ENCODE results near the gene FARSA. TPM values are rescaled to one million over a fixed set of nuclear protein-coding genes. Genes with fewer than 3 reads are reported as not detected.

Gene FARSA
- 48.0 and 52.2 TPM in 2 replicates for total RNA-seq

DNA sequence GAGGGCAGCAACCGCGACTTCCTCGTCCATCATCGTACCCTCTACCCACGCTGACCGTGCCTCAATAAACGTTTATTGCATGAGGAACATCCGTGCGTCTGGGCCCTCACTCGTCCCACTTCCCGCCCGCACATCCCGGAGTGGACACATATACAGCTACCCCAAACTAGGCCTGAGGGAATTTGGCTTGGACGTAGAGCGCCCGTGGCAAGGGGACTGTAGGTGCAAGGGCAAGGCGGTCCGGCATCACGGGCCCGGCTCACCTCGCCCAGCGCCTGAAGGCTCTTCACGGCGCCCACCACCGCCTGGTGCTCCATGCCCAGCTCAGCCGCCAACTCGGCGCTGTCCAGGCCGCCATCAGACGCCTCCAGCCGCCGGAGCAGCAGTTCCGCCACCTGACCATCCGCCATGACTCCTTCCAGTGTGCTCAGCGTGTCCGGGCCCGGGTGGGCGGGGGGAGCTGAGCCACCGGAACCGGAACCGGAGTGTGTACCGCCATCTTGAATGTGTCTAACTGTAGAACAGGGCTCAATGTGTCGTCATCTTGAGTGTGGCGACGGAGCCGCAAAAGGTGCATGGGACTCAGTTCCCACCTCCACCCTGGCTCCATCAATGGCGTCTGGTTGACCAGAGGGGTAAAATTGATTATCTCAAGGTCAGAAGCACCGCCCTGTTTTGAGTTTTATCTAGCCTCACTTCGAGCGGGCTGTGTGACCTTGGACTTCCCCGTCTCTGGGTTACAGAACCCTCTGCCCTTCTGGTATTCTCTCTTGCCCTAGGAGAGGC, at the start of gene FARSA:
FARSA (minus strand) TSS at position 425 of the 786 bp plus-strand sequence; CDS start at position 410, 15 bp downstream.

DNA sequence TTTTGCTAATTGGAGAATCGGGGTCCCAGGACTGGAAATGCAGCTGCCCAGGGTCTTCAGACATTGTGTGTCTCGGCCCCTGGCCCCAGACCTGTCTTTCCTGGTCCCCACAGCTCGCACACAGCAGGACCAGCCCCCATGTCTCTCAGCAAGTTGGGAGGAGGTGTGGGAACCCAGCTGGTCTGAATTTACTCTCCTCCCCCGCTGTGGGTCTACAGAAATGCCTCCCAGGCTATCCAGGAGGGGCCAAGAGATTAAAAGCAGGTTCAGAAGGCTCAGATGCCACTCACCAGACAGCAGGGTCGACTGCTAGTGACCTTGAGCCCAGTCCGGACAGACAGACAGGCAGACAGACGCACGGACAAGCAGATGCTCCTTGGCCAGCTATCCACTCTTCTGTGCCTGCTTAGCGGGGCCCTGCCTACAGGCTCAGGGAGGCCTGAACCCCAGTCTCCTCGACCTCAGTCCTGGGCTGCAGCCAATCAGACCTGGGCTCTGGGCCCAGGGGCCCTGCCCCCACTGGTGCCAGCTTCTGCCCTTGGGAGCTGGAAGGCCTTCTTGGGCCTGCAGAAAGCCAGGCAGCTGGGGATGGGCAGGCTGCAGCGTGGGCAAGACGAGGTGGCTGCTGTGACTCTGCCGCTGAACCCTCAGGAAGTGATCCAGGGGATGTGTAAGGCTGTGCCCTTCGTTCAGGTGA, 35.9 kb upstream of the FARSA start, which contains the start of gene DAND5:
DAND5 (plus strand) TSS at position 285 of the 697 bp plus-strand sequence; CDS start at position 370, 85 bp downstream.

DNA sequence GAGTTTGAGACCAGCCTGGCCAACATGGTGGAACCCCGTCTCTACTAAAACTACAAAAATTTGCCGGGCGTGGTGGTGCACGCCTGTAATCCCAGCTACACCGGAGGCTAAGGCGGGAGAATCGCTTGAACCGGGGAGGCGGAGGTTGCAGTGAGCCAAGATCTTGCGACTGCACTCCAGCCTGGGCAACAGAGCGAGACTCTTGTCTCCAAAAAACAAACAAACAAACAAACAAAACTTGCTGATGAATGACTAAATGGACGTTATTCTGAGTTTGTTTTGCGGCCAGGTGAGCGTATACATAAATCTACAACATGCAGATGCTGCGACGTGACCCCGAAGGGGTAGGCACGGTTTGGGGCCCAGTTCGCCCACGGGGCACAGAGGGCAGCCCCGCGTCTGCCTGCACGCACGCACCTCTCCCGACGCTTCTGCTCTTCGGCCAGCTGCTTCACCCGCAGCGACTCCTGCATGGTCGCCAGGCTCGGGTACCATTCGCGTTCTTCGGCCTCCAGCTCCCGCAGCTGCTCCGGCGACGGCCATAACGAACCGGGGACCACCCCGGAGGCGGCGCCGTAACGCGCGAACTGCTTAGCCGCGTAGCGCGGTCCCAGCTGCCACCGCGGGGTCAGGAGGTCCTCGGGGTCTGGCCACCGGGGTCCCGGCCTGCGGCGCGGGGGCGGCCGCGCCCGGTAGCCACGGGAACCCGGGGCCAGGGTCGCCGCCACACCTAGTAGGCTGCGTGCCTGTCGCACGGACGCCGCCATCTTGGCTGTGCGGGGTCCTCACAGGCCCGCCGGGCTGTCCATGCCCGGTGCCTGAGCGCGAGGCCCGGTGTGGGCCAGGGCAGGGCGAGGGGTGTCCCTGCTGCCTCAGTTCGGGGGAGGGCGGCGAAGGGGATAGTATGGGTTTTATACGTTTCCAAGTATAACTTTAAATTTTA, 23.2 kb upstream of the FARSA start, which contains the start of gene GADD45GIP1:
GADD45GIP1 (minus strand) TSS at position 778 of the 943 bp plus-strand sequence; CDS start at position 767, 11 bp downstream.

DNA sequence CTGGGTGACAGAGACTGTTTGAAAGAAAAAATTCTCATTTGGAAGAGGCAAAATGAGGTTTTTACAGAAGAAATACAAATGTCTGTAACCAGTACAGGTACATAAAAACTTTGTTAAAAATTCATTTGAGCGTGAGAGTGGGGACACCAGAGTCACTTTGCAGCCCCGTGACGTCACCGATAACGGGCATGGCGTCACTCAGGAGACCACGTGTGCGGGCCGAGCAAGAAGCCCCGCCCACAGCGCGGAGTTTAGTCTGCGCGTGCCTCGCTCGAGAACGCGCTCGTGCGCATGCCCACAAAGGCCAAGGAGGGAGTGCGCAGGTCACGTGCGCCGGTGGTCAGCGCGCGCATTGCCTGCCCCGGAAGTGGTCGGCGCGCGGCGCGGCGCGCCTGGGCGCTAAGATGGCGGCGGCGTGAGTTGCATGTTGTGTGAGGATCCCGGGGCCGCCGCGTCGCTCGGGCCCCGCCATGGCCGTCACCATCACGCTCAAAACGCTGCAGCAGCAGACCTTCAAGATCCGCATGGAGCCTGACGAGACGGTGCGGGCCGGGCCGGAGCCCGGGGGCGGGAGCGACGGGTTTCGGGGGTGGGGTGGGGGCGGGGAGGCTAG, 12.1 kb upstream of the FARSA start, which contains the start of gene RAD23A:
RAD23A (plus strand) TSS at position 384 of the 613 bp plus-strand sequence; CDS start at position 471, 87 bp downstream.

DNA sequence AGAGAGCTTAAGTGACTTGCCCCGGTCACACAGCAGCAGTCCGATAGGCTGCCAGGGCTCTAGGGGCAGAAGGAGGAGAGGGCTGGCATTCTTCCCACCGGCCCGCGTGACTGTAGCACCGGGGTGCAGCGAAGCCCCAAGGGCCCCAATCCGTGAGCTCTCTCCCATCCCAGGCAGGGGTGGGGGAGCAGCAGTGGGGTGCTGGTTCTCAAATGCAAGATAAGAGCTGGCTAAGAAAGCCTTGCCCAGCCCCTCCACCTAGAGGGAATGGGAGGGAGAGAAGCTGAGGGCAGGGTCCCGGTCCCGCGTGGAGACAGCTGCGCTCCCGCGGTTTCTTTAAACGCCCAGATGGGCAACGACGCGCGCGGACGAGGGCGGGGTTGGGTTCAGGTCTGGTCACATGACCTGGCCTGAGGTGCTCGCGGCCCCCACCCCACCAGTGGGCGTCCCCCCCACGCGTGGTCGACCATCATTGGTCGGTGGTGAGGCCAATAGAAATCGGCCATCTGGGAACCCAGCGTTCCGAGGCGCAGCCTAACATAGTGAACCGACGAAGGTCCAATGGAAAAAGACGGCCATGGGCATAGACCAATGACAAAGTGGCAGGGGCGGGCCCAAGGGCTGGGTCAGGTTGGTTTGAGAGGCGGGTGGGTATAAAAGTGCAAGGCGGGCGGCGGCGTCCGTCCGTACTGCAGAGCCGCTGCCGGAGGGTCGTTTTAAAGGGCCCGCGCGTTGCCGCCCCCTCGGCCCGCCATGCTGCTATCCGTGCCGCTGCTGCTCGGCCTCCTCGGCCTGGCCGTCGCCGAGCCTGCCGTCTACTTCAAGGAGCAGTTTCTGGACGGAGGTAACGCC, 4.6 kb upstream of the FARSA start, which contains the start of gene CALR:
CALR (plus strand) TSS at position 683 of the 852 bp plus-strand sequence; CDS start at position 754, 71 bp downstream.

DNA sequence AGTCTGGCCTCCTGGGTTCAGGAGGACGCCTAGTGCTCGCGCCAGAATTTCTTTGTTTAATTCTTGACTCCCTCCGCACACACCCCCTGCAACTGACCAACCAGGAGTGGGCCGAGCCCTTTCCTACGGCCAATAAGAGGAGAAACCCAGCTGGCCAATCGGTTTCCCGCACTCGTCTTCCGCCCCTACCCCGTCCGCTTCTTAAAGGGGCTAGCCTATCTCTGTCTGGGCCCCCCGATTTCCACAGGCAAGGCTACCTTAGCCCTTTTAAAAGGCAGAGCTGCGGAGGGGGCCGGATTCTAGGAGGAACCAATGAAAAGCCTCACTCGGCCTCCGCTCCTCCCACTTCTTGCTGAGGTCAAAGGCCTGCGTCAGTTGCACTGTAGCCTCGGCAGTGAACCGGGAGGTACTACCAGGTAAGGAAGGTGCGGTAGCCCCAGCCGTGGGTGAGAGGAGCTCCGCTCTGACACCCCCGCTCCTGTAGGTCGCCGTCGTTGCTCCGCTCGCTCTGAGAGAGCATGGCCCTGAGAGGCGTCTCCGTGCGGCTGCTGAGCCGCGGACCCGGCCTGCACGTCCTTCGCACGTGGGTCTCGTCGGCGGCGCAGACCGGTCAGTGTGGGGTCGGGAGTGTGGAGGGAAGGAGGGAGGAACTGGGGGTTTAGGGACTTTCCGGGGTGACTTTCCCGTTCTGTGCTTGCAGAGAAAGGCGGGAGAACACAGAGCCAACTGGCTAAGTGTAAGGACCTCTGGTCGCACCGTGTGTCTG, 42.5 kb downstream of the FARSA start, which contains the start of gene GCDH:
GCDH (plus strand) TSS at position 374 of the 766 bp plus-strand sequence; CDS start at position 519, 145 bp downstream.

DNA sequence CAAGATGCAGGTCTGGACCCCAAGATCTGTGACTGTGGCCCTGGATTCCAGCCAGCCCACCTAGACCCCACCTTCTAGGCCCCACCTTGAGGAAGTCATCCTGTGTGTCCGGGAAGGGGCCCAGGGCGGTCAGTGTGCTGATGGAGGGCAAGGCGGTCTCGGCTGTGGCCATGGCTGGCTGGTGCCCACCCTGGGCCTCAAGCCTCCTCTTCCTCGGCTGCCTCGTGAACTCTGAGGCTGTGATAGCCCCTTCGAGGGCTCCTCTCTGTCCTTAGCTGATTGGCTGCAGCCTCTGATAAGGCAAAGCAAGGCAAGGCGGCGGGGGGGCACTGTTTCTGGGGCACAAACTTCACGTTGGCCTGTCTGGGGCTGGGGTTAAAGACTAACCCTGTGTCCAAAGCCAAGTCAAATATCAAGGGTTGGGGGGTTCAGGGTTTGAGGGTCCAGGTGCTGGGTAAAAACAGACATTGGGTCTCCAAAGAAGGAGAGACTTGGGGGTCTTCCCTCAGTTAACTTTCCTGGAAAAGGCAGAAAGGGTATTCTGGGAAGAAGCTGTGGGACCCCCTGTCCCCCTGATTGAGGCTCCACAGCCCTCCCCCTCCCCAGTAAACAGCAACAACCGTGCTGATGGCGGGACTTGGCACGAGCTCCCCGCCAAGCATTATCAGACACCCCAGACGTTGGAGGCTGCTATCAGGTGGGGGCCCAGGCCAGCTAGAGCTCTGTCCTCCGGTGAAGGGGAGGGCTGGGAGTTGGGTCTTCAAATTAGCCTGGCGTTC, 46.4 kb downstream of the FARSA start, which contains the start of gene KLF1:
KLF1 (minus strand) TSS at position 233 of the 779 bp plus-strand sequence; CDS start at position 172, 61 bp downstream.

DNA sequence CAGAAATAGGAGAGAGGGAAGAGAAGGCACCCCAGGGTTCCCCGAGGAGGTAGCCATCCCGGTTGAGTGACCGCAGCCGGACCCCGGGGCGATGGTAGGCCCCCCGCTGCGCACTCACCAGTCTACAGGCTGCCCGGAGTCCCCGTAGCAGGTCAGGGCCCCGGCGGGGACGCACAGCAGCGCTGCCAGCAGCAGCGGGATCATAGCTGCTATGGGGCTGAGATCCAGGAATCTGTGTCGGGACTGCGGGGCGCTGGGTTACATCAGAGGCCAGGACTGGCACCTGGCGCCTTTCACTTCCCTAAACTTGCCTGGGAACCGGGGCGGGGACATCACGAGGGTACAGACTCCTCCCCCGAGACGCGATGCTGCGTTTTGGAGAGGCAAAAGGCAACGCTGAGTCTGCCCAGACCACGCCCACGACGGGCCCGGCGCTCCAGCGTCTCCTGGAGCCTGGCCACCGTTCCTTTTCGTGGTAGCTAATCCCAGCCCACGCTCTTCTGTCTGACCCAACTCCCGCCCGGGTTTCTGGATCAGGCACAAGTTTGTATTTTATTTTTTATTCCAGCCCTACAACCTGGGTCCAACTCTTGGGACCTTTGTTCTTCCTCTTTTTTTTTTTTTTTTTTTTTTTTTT, 52.2 kb downstream of the FARSA start, which contains the start of gene DNASE2:
DNASE2 (minus strand) TSS at position 278 of the 637 bp plus-strand sequence; CDS start at position 204, 74 bp downstream.

Other genes with a start within 250 kb of the FARSA start
- not detected in 2 replicates for gene GNG14, start 245.7 kb downstream of the FARSA start, total RNA-seq
- gene FBXW9, start 237.1 kb downstream of the FARSA start, total RNA-seq: 7.0 and 10.0 TPM in 2 replicates
- 29.5 and 37.2 TPM in 2 replicates for gene TNPO2, start 209.8 kb downstream of the FARSA start, total RNA-seq
- gene TRIR, start 199.0 kb downstream of the FARSA start, total RNA-seq: 307 and 330 TPM in 2 replicates
- 62.5 and 74.4 TPM in 2 replicates for gene GET3, start 196.2 kb downstream of the FARSA start, total RNA-seq
- not detected in 2 replicates for gene BEST2, start 181.9 kb downstream of the FARSA start, total RNA-seq
- gene HOOK2, start 158.2 kb downstream of the FARSA start, total RNA-seq: 11.7 and 22.7 TPM in 2 replicates
- gene JUNB, start 142.2 kb downstream of the FARSA start, total RNA-seq: 265 and 362 TPM in 2 replicates
- gene PRDX2, start 131.9 kb downstream of the FARSA start, total RNA-seq: 292 and 317 TPM in 2 replicates
- gene THSD8, start 131.6 kb downstream of the FARSA start, total RNA-seq: not detected in 2 replicates
- gene RNASEH2A, start 127.1 kb downstream of the FARSA start, total RNA-seq: 4.4 and 7.4 TPM in 2 replicates
- gene RTBDN, start 99.1 kb downstream of the FARSA start, total RNA-seq: not detected in 2 replicates
- 0.32 TPM in 1 of 2 replicates, not detected in the other for gene MAST1, start 95.2 kb downstream of the FARSA start, total RNA-seq
- gene DNASE2, start 52.3 kb downstream of the FARSA start, total RNA-seq: 38.8 and 48.1 TPM in 2 replicates
- gene KLF1, start 46.5 kb downstream of the FARSA start, total RNA-seq: not detected in 2 replicates
- gene GCDH, start 42.6 kb downstream of the FARSA start, total RNA-seq: 48.1 and 54.3 TPM in 2 replicates
- gene SYCE2, start 14.4 kb downstream of the FARSA start, total RNA-seq: 0.16 TPM in 1 of 2 replicates, not detected in the other
- gene CALR, start 4.9 kb upstream of the FARSA start, total RNA-seq: 1,632 and 1,793 TPM in 2 replicates
- gene RAD23A, start 12.2 kb upstream of the FARSA start, total RNA-seq: 72.2 and 78.1 TPM in 2 replicates
- 36.6 and 45.5 TPM in 2 replicates for gene GADD45GIP1, start 23.5 kb upstream of the FARSA start, total RNA-seq
- not detected in 2 replicates for gene DAND5, start 35.9 kb upstream of the FARSA start, total RNA-seq
- 47.3 and 63.2 TPM in 2 replicates for gene NFIX, start 61.8 kb upstream of the FARSA start, total RNA-seq
- 0.36 and 3.6 TPM in 2 replicates for gene LYL1, start 169.1 kb upstream of the FARSA start, total RNA-seq
- gene TRMT1, start 183.0 kb upstream of the FARSA start, total RNA-seq: 32.1 and 40.0 TPM in 2 replicates
- gene NACC1, start 184.6 kb upstream of the FARSA start, total RNA-seq: 48.6 and 65.6 TPM in 2 replicates
- 32.9 and 62.7 TPM in 2 replicates for gene STX10, start 216.7 kb upstream of the FARSA start, total RNA-seq
- 88.8 and 162 TPM in 2 replicates for gene IER2, start 216.7 kb upstream of the FARSA start, total RNA-seq

Measured in cardiac atrium fibroblast (primary cell).